ENCODE measurements around the gene CSRP1.

GRCh38 chr1:201480231-201481003 lies 26.5 kb downstream of the CSRP1 start:
- no peak for TF ChIP-seq POLR2AphosphoS5 (IDR thresholded peaks at IDR 0.05; ENCODE audit: low read depth, low read length)
- no peak for TF ChIP-seq FOXP2 (optimal IDR thresholded peaks at IDR 0.05; ENCODE audit: borderline replicate concordance, extremely low read depth, extremely low read length, insufficient read depth)
- no peak for TF ChIP-seq TAF1 (IDR thresholded peaks at IDR 0.05; ENCODE audit: borderline replicate concordance, insufficient read depth, low read length)
- no peak for TF ChIP-seq REST (IDR thresholded peaks at IDR 0.05; ENCODE audit: insufficient read depth in 1 of 2, low read depth in 2 of 2, low read length in 2 of 2)
